NCI-H82 treated with DMSO at 0.1 percent for 48 hours (cell line): ENCODE data around the gene PCDH8.
A peak's percentile ranks its signal among the peaks of the same experiment; 100 is the strongest.

ENCODE experiments used
- DNase-seq: peaks from one replicate; lab custom pipeline; 2025; ENCODE audit not compliant: unreplicated experiment; lab: John Stamatoyannopoulos, UW

Gene PCDH8

GRCh38 chr13:52848455-52849195, at the start of gene PCDH8:
TSS of gene PCDH8 (minus strand) at chr13:52848640. CDS start at chr13:52848436, 204 bp downstream.
- peak; percentile 77 for DNase-seq

GRCh38 chr13:52896827-52897659, 48.6 kb upstream of the PCDH8 start:
- peak; percentile 87 for DNase-seq

- no peak for DNase-seq
Measured at GRCh38 chr13:52894413-52894812, 46.0 kb upstream of the PCDH8 start.

GRCh38 chr13:52892925-52893324, 44.5 kb upstream of the PCDH8 start:
- DNase-seq, result no peak

GRCh38 chr13:52891706-52892105, 43.3 kb upstream of the PCDH8 start:
- DNase-seq, result no peak

GRCh38 chr13:52887165-52887564, 38.7 kb upstream of the PCDH8 start:
- no peak for DNase-seq

GRCh38 chr13:52885141-52885540, 36.7 kb upstream of the PCDH8 start:
- DNase-seq, result no peak

- DNase-seq, result no peak
Measured at GRCh38 chr13:52884429-52885010, 36.1 kb upstream of the PCDH8 start.

- DNase-seq, result no peak
Measured at GRCh38 chr13:52882785-52883184, 34.3 kb upstream of the PCDH8 start.

GRCh38 chr13:52879950-52880741, 31.7 kb upstream of the PCDH8 start:
- peak; percentile 96 for DNase-seq

- DNase-seq, result no peak
Measured at GRCh38 chr13:52878831-52879230, 30.4 kb upstream of the PCDH8 start.

- DNase-seq, result no peak
Measured at GRCh38 chr13:52870143-52870542, 21.7 kb upstream of the PCDH8 start.

GRCh38 chr13:52869621-52870020, 21.2 kb upstream of the PCDH8 start:
- no peak for DNase-seq

- DNase-seq, result no peak
Measured at GRCh38 chr13:52869050-52869449, 20.6 kb upstream of the PCDH8 start.

- DNase-seq, result no peak
Measured at GRCh38 chr13:52868190-52868589, 19.8 kb upstream of the PCDH8 start.

GRCh38 chr13:52864941-52865340, 16.5 kb upstream of the PCDH8 start:
- DNase-seq, result no peak

- DNase-seq, result peak; percentile 54
Measured at GRCh38 chr13:52862358-52863206, 14.1 kb upstream of the PCDH8 start.

- DNase-seq, result no peak
Measured at GRCh38 chr13:52852444-52852843, 4.0 kb upstream of the PCDH8 start.

- peak; percentile 60 for DNase-seq
Measured at GRCh38 chr13:52851137-52851962, 2.9 kb upstream of the PCDH8 start.
